Tibial nerve (tissue), 4 donors: ENCODE data around the gene TSSK3.
A peak's percentile ranks its signal among the peaks of the same experiment; 100 is the strongest.

Experiments used
- CTCF ChIP-seq, 5 experiments: fragments of 200-600 bp in 3 of 5; fragments of 450-650 bp in 2 of 5; sonication (generic) in 3 of 5; IDR thresholded peaks; one replicate each; pipeline ENCODE4 v1.5.1; 2016 to 2019; ENCODE audit warnings: antibody characterized with exemption in 5 of 5, mild to moderate bottlenecking in 3 of 5, moderate library complexity in 2 of 5
- EP300 ChIP-seq, 2 donors: sonication (generic); formaldehyde crosslinking; IDR thresholded peaks; one replicate each; pipeline ENCODE4 v1.6.1; 2017; ENCODE audit warnings: antibody characterized with exemption in 2 of 2, mild to moderate bottlenecking in 1 of 2
- POLR2A ChIP-seq, 2 donors: fragments of 450-650 bp; IDR thresholded peaks; one replicate each; pipeline ENCODE4 v1.6.1; 2017; ENCODE audit warnings: antibody characterized with exemption in 2 of 2, mild to moderate bottlenecking in 2 of 2, moderate library complexity in 2 of 2

- TF ChIP-seq CTCF (IDR thresholded peaks at IDR 0.05) (peak in 3 of 5 experiments; percentile 8 to 33 (median 29)), POLR2A (IDR thresholded peaks at IDR 0.05) (peak; percentile 89 to 96), EP300 (IDR thresholded peaks at IDR 0.05) (peak in 1 of 2 donors; percentile 95)
Measured at GRCh38 chr1:32351399-32352238, 10.7 kb upstream of the TSSK3 start.
